RWPE2 (cell line): Measurements from ENCODE around the gene CLEC16A.

Experiments used
- ATAC-seq: fragments of 200-7000 bp; cut with Tn5 transposase; 3 replicates; pipeline ENCODE4 v1.9.1; 2021; ENCODE audit warnings: low read depth
- DNase-seq: peaks from one replicate; pipeline ENCODE4 v3.0.0-alpha.2; 2020; ENCODE audit warnings: low spot score
- H3K27ac ChIP-seq: fragments of 450-650 bp; 2 replicates; pipeline ENCODE4 v1.5.1; 2017; ENCODE audit warnings: mild to moderate bottlenecking; ENCODE audit not compliant: poor library complexity, severe bottlenecking
- H3K27me3 ChIP-seq: fragments of 250-450 bp; sonication (Bioruptor Pico); 2 replicates; pipeline ENCODE4 v1.5.1; 2021; ENCODE audit warnings: mild to moderate bottlenecking, moderate library complexity; ENCODE audit not compliant: insufficient read depth, poor library complexity, severe bottlenecking
- H3K36me3 ChIP-seq: fragments of 250-450 bp; sonication (Bioruptor Pico); 2 replicates; pipeline ENCODE4 v1.5.1; 2020; ENCODE audit warnings: low read depth, mild to moderate bottlenecking, moderate library complexity
- H3K4me1 ChIP-seq: fragments of 250-450 bp; sonication (Bioruptor Pico); 2 replicates; pipeline ENCODE4 v1.5.1; 2021; ENCODE audit warnings: mild to moderate bottlenecking, moderate library complexity; ENCODE audit not compliant: insufficient read depth, poor library complexity, severe bottlenecking
- H3K4me3 ChIP-seq: fragments of 250-450 bp; sonication (Bioruptor Pico); 2 replicates; pipeline ENCODE4 v1.5.1; 2021; ENCODE audit warnings: mild to moderate bottlenecking, moderate library complexity; ENCODE audit not compliant: severe bottlenecking
- H3K9me3 ChIP-seq: fragments of 250-450 bp; sonication (Bioruptor Pico); 2 replicates; pipeline ENCODE4 v1.5.1; 2021; ENCODE audit warnings: mild to moderate bottlenecking, moderate library complexity; ENCODE audit not compliant: severe bottlenecking
- TF ChIP-seq, protein P1 (sequence below): fragments of 450-650 bp; IDR thresholded peaks from one replicate; pipeline ENCODE4 v1.5.1; 2017; ENCODE audit warnings: mild to moderate bottlenecking, moderate library complexity; ENCODE audit not compliant: poor library complexity, severe bottlenecking

Gene CLEC16A, protein sequence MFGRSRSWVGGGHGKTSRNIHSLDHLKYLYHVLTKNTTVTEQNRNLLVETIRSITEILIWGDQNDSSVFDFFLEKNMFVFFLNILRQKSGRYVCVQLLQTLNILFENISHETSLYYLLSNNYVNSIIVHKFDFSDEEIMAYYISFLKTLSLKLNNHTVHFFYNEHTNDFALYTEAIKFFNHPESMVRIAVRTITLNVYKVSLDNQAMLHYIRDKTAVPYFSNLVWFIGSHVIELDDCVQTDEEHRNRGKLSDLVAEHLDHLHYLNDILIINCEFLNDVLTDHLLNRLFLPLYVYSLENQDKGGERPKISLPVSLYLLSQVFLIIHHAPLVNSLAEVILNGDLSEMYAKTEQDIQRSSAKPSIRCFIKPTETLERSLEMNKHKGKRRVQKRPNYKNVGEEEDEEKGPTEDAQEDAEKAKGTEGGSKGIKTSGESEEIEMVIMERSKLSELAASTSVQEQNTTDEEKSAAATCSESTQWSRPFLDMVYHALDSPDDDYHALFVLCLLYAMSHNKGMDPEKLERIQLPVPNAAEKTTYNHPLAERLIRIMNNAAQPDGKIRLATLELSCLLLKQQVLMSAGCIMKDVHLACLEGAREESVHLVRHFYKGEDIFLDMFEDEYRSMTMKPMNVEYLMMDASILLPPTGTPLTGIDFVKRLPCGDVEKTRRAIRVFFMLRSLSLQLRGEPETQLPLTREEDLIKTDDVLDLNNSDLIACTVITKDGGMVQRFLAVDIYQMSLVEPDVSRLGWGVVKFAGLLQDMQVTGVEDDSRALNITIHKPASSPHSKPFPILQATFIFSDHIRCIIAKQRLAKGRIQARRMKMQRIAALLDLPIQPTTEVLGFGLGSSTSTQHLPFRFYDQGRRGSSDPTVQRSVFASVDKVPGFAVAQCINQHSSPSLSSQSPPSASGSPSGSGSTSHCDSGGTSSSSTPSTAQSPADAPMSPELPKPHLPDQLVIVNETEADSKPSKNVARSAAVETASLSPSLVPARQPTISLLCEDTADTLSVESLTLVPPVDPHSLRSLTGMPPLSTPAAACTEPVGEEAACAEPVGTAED

GRCh38 chr16:10944249-10945064, at the start of gene CLEC16A:
Gene CLEC16A (plus strand): TSS chr16:10944564. CDS start chr16:10944718, 154 bp downstream.
- TF ChIP-seq, protein P1, sequence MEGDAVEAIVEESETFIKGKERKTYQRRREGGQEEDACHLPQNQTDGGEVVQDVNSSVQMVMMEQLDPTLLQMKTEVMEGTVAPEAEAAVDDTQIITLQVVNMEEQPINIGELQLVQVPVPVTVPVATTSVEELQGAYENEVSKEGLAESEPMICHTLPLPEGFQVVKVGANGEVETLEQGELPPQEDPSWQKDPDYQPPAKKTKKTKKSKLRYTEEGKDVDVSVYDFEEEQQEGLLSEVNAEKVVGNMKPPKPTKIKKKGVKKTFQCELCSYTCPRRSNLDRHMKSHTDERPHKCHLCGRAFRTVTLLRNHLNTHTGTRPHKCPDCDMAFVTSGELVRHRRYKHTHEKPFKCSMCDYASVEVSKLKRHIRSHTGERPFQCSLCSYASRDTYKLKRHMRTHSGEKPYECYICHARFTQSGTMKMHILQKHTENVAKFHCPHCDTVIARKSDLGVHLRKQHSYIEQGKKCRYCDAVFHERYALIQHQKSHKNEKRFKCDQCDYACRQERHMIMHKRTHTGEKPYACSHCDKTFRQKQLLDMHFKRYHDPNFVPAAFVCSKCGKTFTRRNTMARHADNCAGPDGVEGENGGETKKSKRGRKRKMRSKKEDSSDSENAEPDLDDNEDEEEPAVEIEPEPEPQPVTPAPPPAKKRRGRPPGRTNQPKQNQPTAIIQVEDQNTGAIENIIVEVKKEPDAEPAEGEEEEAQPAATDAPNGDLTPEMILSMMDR: no peak
- Histone ChIP-seq H3K36me3 (0 out of 2 replicates have a peak, but pooled peaks cover 4% of the 10 kb centered on the region), H3K27me3 (no peaks in the 10 kb centered on the region), H3K9me3 (no peaks in the 10 kb centered on the region), H3K27ac (peak within 1 kb of the TSS; percentile 34), H3K4me3 (peak within 1 kb of the TSS; percentile 50), H3K4me1 (peaks cover 17% of the 10 kb centered on the region)
- peak; percentile 97 for DNase-seq
- ATAC-seq: peak; percentile 79

- TF ChIP-seq, protein P1: no peak
Measured at GRCh38 chr16:10895053-10895946, 49.1 kb upstream of the CLEC16A start.

GRCh38 chr16:10896165-10896564, 48.2 kb upstream of the CLEC16A start:
- no peak for DNase-seq

More at GRCh38 chr16:10895053-10895946, 49.1 kb upstream of the CLEC16A start:
- peak; percentile 53; the same call in 2 of the 3 replicates for ATAC-seq
- no peak overlapping the region for H3K27ac ChIP-seq
- no peaks in the 10 kb centered on the region for H3K9me3 ChIP-seq
- H3K4me3 ChIP-seq: no peak overlapping the region
- H3K4me1 ChIP-seq: no peaks in the 10 kb centered on the region
- no peaks in the 10 kb centered on the region for H3K36me3 ChIP-seq
- H3K27me3 ChIP-seq: no peaks in the 10 kb centered on the region
- DNase-seq: no peak

More at GRCh38 chr16:10896165-10896564, 48.2 kb upstream of the CLEC16A start:
- Histone ChIP-seq H3K9me3 (no peaks in the 10 kb centered on the region), H3K36me3 (no peaks in the 10 kb centered on the region), H3K4me3 (no peak overlapping the region), H3K4me1 (no peaks in the 10 kb centered on the region), H3K27ac (no peak overlapping the region), H3K27me3 (no peaks in the 10 kb centered on the region)
- ATAC-seq: no peak
- TF ChIP-seq, protein P1: no peak
